CD4-positive, alpha-beta T cell (primary cell): ENCODE data around the gene COBL. TPM values are rescaled to one million over a fixed set of nuclear protein-coding genes. Genes with fewer than 3 reads are reported as not detected.

ENCODE experiments used
- ATAC-seq: fragments of 200-7000 bp; cut with Tn5 transposase; one replicate; pipeline ENCODE4 v1.10.0; 2022; ENCODE audit warnings: mild to moderate bottlenecking; ENCODE audit not compliant: poor library complexity
- CTCF ChIA-PET: fragments of 350-600 bp; sonication (Branson Sonifier 250); formaldehyde crosslinking; loops from one replicate; lab custom pipeline; 2021; ENCODE audit warnings: antibody characterized with exemption, inconsistent platforms; lab: Charles Lee
- POLR2A ChIA-PET: fragments of 350-600 bp; sonication (Branson Sonifier 250); formaldehyde crosslinking; loops from one replicate; lab custom pipeline; 2021; ENCODE audit warnings: antibody characterized with exemption, inconsistent platforms; lab: Charles Lee
- DNase-seq, 14 experiments: peaks; one replicate each; pipeline ENCODE4 v3.0.0-alpha.2; 2013 to 2020; ENCODE audit warnings: mixed read lengths in 2 of 14
- H3K27ac ChIP-seq, 2 donors: one replicate each; pipeline versions ENCODE4 v1.5.1 to v1.7.0; 2013; ENCODE audit warnings: low read length in 2 of 2, low read depth in 1 of 2, mild to moderate bottlenecking in 1 of 2
- H3K27me3 ChIP-seq, 2 experiments: 1 replicate in 1 of 2; 2 replicates in 1 of 2; pipeline versions ENCODE4 v1.6.1 to v1.7.0; 2013; ENCODE audit warnings: low read length in 2 of 2, control low read depth in 1 of 2, mild to moderate bottlenecking in 1 of 2, moderate library complexity in 1 of 2; ENCODE audit not compliant: insufficient read depth in 2 of 2, control insufficient read depth in 1 of 2
- H3K36me3 ChIP-seq: one replicate; pipeline ENCODE4 v1.6.1; 2013; ENCODE audit warnings: low read length, control low read depth; ENCODE audit not compliant: insufficient read depth
- H3K4me1 ChIP-seq: one replicate; pipeline ENCODE4 v1.6.1; 2013; ENCODE audit warnings: low read length, control low read depth; ENCODE audit not compliant: insufficient read depth
- H3K4me3 ChIP-seq: one replicate; pipeline ENCODE4 v1.5.1; 2013; ENCODE audit warnings: mild to moderate bottlenecking, low read length, moderate library complexity
- H3K9me3 ChIP-seq, 2 experiments: 1 replicate in 1 of 2; 2 replicates in 1 of 2; pipeline versions ENCODE4 v1.6.1 to v1.7.0; 2013; ENCODE audit warnings: low read length in 2 of 2, mild to moderate bottlenecking in 2 of 2, control low read depth in 1 of 2, moderate library complexity in 1 of 2; ENCODE audit not compliant: control insufficient read depth in 1 of 2, insufficient read depth in 1 of 2
- H3K27ac Mint-ChIP-seq: one replicate; pipeline ENCODE4 v1.8.0; 2020; ENCODE audit warnings: mixed read lengths
- H3K27me3 Mint-ChIP-seq: one replicate; pipeline ENCODE4 v1.8.0; 2021; ENCODE audit warnings: mixed read lengths
- H3K36me3 Mint-ChIP-seq: one replicate; pipeline ENCODE4 v1.8.0; 2021; ENCODE audit warnings: low read depth, mixed read lengths
- H3K4me1 Mint-ChIP-seq: one replicate; pipeline ENCODE4 v1.8.0; 2021; ENCODE audit warnings: low read depth, mixed read lengths
- H3K4me3 Mint-ChIP-seq: one replicate; pipeline ENCODE4 v1.8.0; 2020; ENCODE audit warnings: mild to moderate bottlenecking, mixed read lengths
- H3K9me3 Mint-ChIP-seq: one replicate; pipeline ENCODE4 v1.8.0; 2020; ENCODE audit warnings: mixed read lengths
- intact Hi-C, 2 experiments: fragments of 100-400 bp; cut with DNase I in 1 of 2; cut with micrococcal nuclease in 1 of 2; formaldehyde crosslinking; loops; one replicate each; pipeline versions ENCODE4 v1.15.1 to v1.9.0; 2023 to 2025; cut with DNase I, micrococcal nuclease
- total RNA-seq, 174 experiments: library from RNA in 2 of 174; stranded (reverse) in 2 of 174; gene quantifications; one replicate each; pipeline ENCODE4 v1.2.3 and lab custom pipeline; 2021 to 2026
- TF ChIP-seq, protein P1 (sequence below): fragments of 200-600 bp; IDR thresholded peaks from one replicate; pipeline ENCODE4 v1.8.0; 2022; ENCODE audit warnings: antibody characterized with exemption, mild to moderate bottlenecking

The COBL gene
- total RNA-seq, 2 experiments from 2014 or later = not detected

DNA sequence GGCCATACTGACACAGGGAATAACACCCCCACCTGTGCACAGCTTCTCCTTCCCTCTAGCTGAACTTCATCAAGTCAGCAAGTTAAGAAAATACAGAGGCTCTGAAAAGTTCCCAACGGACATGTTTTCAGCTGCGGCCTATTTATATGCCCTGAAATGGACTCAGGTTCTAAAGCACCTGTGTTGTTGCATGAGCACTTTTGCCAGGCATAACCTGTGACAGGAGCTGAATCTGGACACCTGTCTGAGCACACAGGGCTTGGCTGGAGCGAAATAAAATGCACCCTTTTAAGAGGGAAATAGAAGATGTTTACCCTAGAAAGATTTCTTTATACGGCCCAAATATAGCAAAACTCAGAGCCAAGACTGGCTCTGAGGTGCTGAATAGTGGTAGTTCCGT lies 46.7 kb downstream of the COBL start:
- Histone ChIP-seq H3K4me1 (no peaks in the 10 kb centered on the region), H3K27me3 (no peaks in the 10 kb centered on the region), H3K27ac (no peak overlapping the region), H3K4me3 (no peak overlapping the region), H3K36me3 (no peaks in the 10 kb centered on the region), H3K9me3 (no peaks in the 10 kb centered on the region)
- no peak for DNase-seq
- H3K27me3 Mint-ChIP-seq = no peaks in the 10 kb centered on the region
- no peaks in the 10 kb centered on the region for H3K4me1 Mint-ChIP-seq
- TF ChIP-seq, protein P1, sequence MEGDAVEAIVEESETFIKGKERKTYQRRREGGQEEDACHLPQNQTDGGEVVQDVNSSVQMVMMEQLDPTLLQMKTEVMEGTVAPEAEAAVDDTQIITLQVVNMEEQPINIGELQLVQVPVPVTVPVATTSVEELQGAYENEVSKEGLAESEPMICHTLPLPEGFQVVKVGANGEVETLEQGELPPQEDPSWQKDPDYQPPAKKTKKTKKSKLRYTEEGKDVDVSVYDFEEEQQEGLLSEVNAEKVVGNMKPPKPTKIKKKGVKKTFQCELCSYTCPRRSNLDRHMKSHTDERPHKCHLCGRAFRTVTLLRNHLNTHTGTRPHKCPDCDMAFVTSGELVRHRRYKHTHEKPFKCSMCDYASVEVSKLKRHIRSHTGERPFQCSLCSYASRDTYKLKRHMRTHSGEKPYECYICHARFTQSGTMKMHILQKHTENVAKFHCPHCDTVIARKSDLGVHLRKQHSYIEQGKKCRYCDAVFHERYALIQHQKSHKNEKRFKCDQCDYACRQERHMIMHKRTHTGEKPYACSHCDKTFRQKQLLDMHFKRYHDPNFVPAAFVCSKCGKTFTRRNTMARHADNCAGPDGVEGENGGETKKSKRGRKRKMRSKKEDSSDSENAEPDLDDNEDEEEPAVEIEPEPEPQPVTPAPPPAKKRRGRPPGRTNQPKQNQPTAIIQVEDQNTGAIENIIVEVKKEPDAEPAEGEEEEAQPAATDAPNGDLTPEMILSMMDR = no peak
- H3K36me3 Mint-ChIP-seq = no peaks in the 10 kb centered on the region
- POLR2A ChIA-PET = no interaction called here
- intact Hi-C loops = no loop called here
- H3K9me3 Mint-ChIP-seq = no peaks in the 10 kb centered on the region
- CTCF ChIA-PET = no interaction called here
- H3K27ac Mint-ChIP-seq = no peak overlapping the region
- H3K4me3 Mint-ChIP-seq = no peak overlapping the region
- ATAC-seq = no peak

DNA sequence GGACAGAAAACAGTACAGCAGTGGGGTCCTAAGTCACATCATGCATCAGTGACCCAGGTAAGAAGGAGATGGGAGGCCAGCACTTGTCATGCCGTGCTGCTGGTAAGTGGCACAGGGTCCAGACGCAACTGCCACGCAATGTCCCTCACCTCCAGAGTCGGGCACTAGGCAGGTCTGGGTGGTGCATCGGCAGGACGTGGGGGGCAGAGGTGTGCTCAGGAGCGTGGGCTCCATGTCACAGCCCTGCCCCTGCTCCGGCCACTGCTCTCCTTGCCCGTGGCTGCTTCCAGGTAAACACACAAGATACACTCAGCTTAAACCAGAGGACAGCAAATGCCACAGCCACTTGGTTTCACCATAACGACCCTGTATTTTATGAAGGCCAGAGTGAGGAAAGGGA lies 47.3 kb downstream of the COBL start:
- Histone ChIP-seq H3K27me3 (no peaks in the 10 kb centered on the region), H3K4me1 (no peaks in the 10 kb centered on the region), H3K9me3 (no peaks in the 10 kb centered on the region), H3K27ac (no peak overlapping the region), H3K36me3 (no peaks in the 10 kb centered on the region), H3K4me3 (no peak overlapping the region)
- Mint-ChIP-seq H3K9me3 (no peaks in the 10 kb centered on the region), H3K27me3 (no peaks in the 10 kb centered on the region), H3K36me3 (no peaks in the 10 kb centered on the region), H3K4me1 (no peaks in the 10 kb centered on the region), H3K27ac (no peak overlapping the region), H3K4me3 (no peak overlapping the region)
- CTCF ChIA-PET = no interaction called here
- DNase-seq (no peak), ATAC-seq (no peak)
- intact Hi-C loops = no loop called here
- TF ChIP-seq, protein P1 = no peak
- POLR2A ChIA-PET = no interaction called here

- Mint-ChIP-seq H3K4me1 (no peaks in the 10 kb centered on the region), H3K4me3 (no peak overlapping the region), H3K27me3 (no peaks in the 10 kb centered on the region), H3K36me3 (no peaks in the 10 kb centered on the region), H3K9me3 (no peaks in the 10 kb centered on the region), H3K27ac (no peak overlapping the region)
- CTCF ChIA-PET = no interaction called here
- intact Hi-C loops = no loop called here
- no peaks in the 10 kb centered on the region for H3K36me3 ChIP-seq
- POLR2A ChIA-PET = no interaction called here
- H3K27ac ChIP-seq = no peak overlapping the region
- TF ChIP-seq, protein P1 = no peak
- no peaks in the 10 kb centered on the region for H3K4me1 ChIP-seq
- no peaks in the 10 kb centered on the region for H3K27me3 ChIP-seq
- DNase-seq (no peak), ATAC-seq (no peak)
- no peaks in the 10 kb centered on the region for H3K9me3 ChIP-seq
- no peak overlapping the region for H3K4me3 ChIP-seq
Observed at GRCh38 chr7:51268859-51269258, 47.8 kb downstream of the COBL start.
